MM.1S (cell line): Measurements from ENCODE around the gene ZNF487.

Source experiments
- EZH2 ChIP-seq: fragments of 300-600 bp; sonication (generic); optimal IDR thresholded peaks from 2 replicates; pipeline ENCODE3; 2017; ENCODE audit warnings: low read depth, mild to moderate bottlenecking, antibody characterized with exemption, low read length, mixed read lengths
- TF ChIP-seq, protein P1 (sequence below): fragments of 300-600 bp; sonication (generic); IDR thresholded peaks from 2 replicates; pipeline ENCODE4 v1.5.1; 2016; ENCODE audit warnings: antibody characterized with exemption, low read length, mixed read lengths

DNA sequence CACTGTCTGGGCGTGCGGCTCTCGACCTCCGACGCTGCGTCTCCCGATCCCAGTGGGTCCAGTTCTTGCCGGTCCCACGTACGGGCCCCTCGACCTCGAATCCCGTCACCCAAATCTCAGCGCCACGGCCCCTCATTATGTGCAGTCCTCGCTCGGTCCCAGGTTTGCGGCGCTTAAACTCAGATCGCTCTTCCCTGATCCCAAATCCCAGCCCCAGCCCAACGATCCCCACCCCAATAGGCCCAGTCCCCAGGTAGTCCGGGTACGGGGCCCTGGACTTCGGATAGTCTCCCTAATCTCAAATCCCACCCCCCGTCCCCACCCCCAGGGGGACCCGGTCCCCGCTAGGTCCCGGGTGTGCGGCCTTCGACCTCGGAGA lies 28.6 kb upstream of the ZNF487 start:
- no peak for TF ChIP-seq EZH2
- TF ChIP-seq, protein P1, sequence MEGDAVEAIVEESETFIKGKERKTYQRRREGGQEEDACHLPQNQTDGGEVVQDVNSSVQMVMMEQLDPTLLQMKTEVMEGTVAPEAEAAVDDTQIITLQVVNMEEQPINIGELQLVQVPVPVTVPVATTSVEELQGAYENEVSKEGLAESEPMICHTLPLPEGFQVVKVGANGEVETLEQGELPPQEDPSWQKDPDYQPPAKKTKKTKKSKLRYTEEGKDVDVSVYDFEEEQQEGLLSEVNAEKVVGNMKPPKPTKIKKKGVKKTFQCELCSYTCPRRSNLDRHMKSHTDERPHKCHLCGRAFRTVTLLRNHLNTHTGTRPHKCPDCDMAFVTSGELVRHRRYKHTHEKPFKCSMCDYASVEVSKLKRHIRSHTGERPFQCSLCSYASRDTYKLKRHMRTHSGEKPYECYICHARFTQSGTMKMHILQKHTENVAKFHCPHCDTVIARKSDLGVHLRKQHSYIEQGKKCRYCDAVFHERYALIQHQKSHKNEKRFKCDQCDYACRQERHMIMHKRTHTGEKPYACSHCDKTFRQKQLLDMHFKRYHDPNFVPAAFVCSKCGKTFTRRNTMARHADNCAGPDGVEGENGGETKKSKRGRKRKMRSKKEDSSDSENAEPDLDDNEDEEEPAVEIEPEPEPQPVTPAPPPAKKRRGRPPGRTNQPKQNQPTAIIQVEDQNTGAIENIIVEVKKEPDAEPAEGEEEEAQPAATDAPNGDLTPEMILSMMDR = no peak
